Occipital lobe (tissue), 2 donors: ENCODE measurements around the gene CACNA1D. TPM values are rescaled to one million over a fixed set of nuclear protein-coding genes. Genes with fewer than 3 reads are reported as not detected.
"Not testable (repeated sequence)": the region's sequence is repeated elsewhere in the genome, so short reads cannot be mapped to it uniquely, and the experiment has no call there.

ENCODE experiments used
- DNase-seq: peaks from one replicate; lab custom pipeline; 2025; lab: John Stamatoyannopoulos, UW
- total RNA-seq: library from RNA; depleted of rRNA; stranded (reverse); fragments of >200 nt; gene quantifications from one replicate; pipeline ENCODE4 v1.2.3, GENCODE V29; 2014

Gene CACNA1D
- total RNA-seq, 1 donor from 2014 or later = 14.0 TPM

DNA sequence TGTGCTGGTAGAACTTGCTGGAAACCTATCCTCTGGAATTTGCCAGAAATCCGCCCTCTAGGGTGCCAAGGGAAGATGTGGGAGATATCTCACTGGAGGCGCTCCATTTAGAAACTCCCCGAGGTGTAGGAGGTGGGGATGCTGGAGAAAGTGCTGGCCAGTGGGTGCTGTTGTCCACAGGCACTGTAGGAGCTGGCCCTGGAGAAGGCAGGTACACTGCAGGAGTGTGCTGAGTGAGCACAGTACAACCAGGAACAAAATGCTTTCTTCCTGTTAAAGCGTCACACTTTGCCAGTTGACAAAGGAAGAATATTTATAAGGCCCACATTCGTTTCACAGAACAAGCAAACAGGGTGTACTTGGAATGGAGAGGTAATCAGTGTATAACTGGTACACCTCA lies 119.9 kb downstream of the CACNA1D start:
- DNase-seq = peak; percentile 34

DNA sequence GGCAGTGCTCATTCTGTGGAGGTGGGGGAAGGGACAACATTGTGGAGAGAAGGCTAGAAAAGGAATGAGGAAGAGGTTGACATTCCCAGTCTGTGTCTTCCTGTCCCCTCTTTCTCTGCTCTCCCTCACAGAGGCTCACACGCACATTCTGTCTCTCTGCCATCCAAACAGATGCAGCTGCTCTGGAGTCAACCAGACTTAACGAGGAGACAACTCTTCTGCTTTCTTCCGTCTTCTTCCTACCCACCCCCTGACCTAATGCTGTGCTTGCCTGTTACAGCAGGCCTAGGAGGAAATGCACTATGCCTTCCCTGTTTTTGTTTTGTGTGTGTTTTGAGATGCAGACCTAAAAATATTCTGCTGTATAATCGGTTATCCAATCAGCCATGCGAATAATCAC lies 121.9 kb downstream of the CACNA1D start:
- no peak for DNase-seq

DNA sequence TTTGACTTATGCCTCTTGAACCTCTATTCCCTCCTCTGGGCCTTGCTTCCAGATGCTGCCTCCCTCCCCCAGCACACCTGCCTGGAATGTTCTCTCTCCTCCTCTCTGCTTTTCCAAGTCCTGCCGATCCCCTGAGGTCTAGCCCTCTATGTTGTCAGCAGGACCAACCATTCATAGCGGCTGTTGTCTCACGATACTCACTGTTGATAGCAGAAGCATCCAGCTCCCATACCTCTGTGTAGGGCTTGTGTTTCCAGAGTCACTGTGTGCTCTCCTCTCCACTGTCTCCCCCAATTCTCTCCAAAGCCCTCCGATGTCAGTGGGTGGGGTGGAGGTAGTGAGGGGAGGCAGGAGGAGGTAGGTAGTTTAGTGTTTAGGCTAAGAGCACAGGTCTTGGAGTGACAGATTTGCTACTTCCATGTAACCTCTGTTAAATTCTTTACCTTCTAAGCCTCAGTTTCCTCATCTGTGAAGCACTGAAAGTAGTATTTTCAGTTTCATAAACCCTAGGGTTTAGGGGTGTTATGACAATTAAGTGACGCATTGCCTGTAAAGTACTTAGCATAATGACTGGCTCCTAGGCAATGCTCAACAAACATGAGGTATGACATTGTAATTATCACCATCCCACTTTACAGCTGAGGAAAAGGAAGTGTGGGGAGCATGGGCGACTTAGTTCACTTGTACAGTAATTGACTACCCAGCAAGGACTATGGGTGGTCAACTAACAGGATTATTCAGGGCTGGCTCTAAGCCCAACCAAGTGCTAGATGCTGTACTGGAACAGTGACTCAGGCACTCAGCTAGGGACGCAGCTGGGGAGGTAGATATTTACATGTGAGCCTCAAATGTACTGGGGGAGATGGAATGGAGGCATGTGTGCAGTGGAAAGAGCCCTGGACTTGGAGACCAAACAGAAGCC lies 122.8 kb downstream of the CACNA1D start:
- DNase-seq = no peak

DNA sequence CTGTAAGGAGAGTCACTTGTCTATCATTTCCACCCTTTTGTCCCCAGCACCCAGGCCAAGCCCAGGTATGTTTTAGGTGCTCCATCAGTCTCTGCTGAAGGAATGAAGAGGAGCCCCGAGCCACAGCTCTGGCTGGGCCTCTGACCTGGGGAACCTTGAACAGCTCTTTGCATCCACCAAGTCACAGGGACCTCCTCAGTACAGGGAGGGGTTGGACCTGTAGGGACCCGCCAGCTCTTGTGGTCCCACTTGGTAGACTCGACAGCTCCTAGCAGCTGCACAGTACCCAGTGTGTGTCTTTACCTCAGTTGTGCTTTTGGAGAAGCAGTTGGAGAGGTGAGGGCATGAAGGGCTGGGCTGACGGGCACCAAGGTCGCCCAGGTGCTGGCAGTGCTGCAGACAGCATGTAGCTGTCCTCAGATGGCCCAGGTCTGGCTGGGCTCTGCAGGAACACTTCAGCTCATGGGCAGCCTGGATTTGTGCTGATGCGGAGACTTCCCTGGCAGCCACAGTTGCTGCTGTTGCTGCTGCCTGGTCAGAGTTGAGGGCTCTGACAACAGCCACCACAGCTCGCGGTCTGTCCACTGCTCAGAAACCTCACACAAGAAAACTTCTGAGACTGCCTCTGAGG lies 123.6 kb downstream of the CACNA1D start:
- no peak for DNase-seq

DNA sequence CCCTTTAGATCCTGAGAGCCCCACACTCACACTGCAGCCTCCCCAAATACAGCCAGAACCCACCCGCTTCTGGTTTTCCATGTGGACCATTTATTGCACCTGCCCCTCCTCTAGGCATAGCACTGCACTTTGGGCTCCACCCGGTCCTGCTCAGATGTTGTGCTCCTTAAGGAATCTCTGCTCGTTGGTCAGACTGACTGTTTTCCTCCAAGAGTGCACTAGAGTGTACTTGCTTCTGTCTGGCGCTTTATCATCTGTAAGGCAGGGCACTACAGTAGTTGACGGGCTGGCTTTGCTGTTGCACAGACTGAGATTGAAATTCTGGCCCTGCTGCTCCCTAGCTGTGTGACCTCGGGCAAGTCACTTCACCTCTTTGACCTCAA lies 124.1 kb downstream of the CACNA1D start:
- no peak for DNase-seq

DNA sequence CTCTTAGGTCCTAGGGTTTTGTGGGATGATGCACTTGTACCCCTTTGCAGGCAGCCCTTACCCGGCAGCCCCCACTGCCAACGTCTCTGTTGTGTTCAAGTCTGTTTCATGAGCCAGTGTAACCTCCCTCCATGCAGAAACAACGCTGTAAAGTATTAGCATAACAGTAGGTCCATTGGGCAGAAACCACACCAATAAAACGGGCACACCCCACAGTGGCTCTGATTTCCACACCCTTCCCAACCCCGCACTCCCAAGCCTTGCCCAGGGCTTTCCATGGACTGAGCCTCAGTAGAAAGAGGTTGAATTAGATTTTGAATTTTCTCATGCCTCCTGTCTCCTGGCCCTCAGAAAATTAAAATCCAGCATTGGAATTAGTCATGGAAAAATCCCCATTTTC lies 124.5 kb downstream of the CACNA1D start:
- no peak for DNase-seq

DNA sequence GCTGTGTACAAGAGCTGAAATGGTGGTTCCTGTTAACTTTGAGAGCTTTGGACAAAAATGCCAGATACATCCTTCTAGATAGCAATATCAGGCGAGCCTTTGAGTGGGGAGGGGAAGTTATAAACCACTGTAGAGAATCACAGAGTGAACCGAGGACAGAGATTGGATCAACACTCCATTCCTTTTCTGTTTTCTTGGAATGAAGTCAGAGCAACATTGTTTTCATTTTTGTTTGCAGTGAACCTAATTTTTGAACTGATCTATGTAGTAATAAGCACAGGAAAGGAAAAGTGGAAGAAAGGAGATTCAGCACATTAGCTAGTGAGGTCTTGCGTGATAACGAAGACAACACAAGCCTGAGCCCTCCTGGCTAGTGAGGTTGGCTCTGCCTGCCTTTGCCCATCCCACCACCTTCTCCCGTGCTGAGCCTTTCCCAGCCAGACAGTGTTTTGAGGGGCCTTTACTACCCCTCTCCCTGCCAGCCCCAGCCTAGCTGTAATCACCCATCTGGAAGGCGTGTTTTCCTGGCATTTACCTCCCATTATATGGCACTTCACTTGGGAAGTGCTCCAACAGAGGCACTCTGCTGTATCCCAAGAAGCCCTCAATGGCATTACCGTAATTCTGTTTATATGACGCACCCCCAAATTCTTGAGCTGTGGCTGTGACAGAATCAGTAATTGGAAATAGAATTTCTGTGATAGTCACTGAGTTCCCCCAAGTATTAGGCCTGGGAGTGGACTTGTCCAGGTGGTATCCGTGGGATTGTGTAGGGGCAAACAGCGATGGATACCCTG lies 129.8 kb downstream of the CACNA1D start:
- DNase-seq = no peak

DNA sequence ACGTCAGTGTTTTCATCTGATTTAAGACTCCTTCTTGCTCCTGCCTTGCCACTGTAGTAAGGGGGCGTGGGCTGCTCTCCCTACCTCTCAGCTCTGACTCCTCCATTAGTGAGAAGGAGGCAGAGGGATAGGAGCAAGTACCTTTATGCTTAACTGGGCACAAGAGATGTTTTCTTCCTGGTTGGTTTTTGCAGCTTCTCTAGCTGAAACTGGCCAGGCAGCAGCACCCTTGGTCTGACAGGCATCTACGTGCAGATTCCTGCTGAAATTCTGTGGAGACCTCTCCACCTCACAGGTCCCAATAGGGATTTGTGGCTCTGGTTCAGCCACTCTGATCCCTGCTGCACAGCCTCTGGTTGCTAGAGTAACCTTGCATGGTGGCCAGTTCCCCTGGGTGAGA lies 132.5 kb downstream of the CACNA1D start:
- no peak for DNase-seq

DNA sequence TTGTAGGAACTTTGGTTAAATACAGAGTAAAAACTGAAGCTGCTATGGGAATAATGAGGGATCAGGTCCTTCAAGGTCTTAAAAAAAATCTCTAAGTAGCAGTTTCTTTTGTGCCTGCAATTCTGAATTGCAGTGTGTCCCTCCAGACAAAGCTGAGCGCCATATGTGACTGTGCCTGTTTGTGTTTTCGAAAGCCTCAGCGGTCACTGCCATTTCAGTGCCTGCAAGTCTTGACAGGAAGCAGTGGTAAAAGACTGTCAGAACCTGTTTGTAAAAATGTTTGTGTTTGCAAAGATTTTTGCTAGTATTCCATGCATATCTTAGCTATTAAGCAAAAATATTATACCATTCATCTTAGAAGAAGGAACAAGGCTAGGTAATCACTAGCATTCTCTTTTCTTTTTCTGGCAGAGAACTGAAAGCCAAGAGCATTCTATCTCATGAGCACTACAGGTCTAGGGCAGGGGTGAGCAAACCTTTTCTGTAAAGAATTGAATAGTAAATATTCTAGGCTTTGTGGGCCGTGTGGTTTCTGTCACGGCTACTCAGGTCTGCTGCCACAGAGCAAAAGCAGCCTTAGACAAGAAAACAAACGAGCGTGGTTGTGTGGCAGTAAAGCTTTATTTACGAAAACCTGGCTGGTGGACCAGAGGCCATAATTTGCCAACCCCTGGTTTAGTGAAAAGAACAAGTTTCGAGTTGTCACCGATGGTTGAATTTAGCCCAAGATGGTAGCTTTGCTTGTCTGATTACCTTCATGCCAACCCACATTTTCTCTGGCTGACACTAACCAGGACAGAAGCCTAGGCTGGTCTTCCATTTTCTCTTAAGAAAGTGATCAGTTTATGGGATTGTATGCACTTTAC lies 134.4 kb downstream of the CACNA1D start:
- DNase-seq = no peak

DNA sequence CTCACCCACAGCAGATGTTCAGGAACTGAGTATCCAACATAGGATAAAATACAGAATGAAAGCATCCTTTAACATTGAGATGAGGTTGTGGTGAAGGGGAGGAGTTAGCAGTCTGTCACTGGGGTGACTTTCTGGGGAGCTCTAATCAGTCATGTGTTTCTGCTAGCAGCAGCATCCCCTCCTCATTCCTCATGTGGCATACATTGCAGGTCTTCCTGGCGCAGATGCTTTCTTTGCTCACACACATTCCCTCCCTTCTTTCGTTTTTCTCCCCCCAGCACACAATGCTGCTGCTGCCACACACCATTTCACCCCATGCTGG lies 135.0 kb downstream of the CACNA1D start:
- DNase-seq = no peak

DNA sequence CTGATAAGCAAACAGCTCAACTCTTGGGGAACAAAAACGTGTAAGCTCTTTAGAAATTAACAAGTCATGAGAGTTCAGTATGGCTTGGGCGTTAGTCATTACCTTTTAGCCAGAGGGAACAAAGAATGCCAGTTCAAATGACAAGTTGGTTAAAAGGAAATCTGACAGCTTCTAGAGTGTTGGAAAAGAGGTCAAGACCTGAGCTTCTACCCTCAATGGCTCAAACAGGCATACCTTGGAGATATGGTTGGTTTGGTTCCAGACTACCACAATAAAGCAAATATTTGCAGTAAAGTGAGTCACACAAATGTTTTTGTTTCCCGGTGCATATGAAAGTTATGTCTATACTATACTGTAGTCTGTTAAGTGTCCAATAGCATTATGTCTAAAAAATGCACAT lies 136.1 kb downstream of the CACNA1D start:
- DNase-seq = no peak

DNA sequence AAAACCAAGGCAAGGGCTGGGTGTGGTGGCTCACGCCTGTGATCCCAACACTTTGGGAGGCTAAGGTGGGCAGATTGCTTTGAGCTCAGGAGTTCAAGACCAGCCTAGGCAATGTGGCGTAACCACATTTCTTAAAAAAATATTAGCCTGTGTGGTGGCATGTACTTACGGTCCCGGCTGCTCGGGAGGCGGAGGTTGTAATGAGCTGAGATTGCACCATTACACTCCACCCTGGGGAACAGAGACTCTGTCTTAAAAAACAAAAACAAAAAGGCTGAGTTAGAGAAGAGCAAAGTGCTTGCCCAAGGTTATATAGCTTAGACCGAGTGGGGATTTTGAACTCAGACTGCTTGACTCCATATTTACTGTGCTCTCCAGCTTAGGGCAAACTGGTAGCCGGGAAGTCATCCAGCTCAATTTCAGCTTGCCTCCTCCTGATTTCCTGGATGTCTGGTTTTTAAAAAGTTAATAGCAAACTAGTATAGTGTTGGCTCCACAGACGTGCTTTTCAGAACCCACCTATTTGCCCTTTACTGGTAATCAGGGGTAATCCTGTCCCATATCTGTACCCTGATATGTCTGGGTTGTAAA lies 138.9 kb downstream of the CACNA1D start:
- DNase-seq = no peak

DNA sequence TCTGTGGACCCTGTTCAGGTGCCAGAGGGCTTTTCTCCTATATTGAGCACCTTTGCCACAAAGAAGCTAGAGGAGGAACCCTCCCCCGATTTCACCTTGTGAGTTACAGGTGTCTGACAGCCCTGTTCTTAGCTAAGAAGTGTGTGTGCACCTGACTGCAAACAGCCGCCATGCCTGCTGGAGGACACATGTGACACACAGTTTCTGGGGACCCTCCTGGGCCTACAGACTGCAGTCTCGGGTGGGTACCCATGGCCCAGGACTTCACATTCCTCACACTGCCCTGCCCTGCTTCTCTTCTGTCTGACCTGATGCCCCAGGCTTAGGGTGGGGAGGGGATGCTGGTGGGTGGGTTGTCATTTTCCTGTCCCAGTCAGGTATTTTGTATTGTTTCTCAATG lies 140.6 kb downstream of the CACNA1D start:
- no peak for DNase-seq

DNA sequence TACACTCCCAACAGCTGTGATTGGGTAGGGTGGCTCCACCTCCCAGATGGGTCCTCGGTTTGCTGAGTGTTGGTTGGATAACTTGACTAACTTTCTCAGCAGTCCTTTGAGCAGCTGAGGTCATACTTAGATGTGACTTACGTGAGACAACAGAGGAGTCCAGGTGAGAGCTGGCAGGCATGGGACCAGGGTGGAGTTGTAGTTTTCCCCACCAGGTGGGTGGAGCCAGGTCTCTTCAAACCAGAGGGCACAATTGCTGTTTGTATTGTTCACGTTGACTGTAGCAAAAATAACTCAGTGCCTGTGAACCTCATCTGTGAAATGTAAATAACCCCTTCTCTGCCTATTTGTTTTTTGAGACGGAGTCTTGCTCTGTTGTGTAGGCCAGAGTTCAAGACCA lies 144.4 kb downstream of the CACNA1D start:
- DNase-seq = not testable (repeated sequence)

DNA sequence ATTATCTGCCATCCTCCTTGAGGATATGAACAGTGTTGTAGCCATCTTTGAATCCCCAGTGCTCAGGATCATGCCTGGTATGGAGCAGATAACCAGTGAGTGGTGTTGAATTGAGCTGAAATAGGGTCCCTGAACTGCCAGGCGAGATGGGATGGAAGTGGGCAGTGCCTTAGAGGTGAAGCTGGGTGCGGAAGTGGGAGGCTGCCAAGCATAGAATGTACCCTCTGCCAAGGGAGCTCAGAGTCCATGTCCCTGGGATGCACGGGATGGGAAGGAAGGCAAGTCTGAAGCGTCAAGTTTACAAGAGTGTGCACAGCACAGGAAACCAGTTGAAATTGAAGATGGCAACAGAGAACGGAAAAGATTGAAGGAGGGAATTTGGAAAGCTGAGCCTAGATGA lies 147.0 kb downstream of the CACNA1D start:
- no peak for DNase-seq

DNA sequence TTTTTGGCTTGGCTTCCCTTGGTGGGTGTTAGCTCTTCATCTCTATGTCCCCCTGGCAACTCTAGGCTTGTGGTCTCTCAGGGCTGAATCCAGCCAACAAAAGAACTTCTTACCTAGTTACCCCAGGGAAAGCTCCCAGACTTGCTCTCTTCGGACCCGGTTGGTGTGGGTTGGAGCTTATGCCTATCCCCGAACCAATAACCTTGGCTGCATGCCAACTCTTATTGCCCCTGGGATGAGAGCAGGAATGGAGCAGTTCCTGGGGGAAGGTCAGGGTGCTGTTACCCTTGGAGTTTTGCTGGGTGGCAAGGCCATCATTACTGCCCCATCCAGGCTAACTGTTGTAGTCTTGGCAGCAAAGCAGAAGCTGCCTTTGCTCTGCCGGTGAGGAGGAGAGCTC lies 147.8 kb downstream of the CACNA1D start:
- no peak for DNase-seq

DNA sequence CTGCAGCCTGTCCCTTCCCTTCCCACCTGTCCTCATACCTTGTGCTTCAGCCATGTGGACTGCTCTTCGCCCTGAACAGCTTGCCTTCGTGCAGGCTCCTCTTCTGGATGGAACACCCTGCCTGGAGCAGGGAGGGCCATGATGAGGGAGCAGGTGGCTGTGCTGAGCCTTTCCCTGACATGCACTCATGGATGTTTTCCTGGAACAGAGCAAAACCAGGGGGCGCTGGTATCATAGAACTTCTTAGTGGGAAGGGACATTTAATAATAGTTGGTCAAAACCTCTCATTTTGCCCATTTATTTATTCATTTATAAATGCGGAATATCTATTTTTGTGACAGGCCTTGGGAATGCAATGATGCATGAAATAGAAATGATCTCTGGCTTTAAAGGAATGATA lies 149.3 kb downstream of the CACNA1D start:
- DNase-seq = no peak

DNA sequence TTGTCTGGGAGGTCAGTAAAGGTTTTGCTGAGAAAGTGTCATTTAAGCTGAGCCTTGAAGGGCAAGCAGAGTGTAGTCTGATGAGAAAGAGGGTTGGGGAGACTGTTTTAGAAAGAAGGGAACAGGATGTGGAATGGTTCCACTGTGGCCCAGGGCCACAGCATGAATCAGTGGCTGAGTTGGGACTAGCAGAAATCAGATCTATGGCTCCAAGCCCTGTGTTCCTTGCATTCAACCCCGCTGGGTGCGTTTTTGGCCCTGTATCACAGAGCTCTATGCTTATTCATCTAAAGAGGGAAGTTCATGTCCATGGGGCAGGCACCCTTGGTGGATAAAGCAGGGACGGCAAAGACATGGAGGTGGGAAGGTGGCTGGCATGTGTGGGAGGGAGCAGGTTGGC lies 151.3 kb downstream of the CACNA1D start:
- DNase-seq = no peak

DNA sequence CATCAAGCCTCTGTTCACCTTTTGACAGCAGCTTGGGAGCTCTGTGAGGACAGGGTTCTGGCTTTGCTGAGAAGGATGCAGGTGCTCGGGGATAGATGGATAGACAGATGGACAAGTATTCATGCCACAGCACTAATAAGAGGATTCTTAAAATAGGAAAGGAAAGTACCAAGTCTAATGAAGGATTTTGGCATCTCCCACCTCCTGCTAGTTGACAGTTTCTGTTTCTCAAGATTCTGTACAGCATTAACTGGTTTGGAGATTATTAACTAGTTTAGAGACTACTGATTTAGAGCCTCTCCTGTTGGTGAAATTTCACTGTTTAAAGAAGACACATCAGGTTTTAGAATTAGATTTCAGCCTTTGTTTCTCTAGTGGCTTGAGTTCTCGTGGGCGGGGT lies 152.3 kb downstream of the CACNA1D start:
- DNase-seq = no peak

DNA sequence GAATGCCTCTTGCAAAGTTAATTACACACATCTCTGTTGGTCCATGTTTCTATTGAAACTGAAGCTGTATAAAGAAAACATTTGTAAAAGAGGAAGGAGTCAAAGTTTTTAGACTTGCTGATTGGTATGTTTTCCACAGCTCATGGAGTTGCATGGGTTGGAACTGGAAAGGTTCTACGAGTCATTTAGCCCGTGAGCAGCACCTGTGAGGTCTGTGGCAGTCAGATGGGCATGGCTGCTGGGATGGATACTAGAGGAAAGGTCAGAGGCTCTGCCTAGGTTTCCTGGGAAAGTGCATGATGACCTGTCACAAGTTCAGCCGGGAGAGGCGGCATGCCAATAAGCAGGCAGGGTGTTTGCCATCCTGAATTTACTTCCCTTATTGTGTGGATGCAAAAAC lies 155.4 kb downstream of the CACNA1D start:
- DNase-seq = no peak

DNA sequence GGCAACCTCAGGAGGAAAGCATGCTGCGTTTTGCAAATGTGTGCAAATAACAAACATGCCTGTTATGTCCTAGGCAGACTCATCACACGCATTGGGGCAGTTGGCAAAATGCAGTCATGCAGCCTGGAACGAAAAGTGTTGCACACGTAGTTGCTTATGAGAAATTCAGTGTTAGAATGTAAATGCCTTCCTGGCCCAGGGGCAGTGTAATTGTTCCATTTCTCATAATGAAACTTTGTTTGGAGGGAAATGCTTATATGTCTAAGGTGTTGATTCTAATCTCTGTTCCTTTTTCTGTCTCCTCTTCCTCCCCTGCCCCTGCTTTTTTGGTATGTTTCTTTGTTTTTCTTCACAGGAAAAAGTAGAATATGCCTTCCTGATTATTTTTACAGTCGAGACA lies 156.0 kb downstream of the CACNA1D start:
- no peak for DNase-seq
